ENCODE data around the gene PRDX5. TPM values are rescaled to one million over a fixed set of nuclear protein-coding genes. Genes with fewer than 3 reads are reported as not detected.

PRDX5 gene
- total and polyA plus RNA-seq, 2 donors (not counting 1 experiment from before 2014, with no cell fraction given), result 50.4 to 95.5 TPM

DNA sequence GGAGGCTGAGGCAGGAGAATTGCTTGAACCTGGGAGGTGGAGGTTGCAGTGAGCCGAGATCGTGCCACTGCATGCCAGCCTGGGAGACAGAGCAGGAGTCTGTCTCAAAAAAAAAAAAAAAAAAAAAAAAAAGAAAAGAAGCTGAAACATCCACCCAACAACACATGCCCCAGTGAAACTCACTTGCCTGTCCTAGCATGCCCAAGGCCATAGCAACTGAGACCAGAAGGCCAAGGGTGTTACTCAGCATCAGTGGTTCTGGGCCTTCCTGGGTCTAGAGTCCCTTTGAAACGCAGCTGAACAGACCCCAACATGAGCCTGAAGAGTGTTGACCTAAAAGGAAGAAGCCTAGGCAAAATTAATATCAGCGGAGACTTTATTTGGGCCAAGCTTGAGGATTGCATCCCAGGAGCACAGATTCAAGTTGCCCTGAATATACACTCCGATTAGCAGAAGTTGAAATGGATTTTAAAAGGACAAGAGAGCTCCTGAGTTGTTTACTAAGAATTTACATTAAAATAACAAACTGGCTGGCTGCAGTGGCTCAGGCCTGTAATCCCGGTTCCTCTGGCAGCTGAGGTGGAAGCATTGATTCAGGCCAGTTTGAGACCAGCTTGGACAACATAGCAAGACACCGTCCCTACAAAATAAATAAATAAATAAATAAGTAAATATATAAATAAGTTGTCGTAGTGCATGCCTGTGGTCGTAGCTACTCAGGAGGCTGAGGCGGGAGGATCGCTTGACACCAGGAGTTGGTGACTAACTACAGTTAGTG, 7.0 kb downstream of the PRDX5 start:
- no peaks in the 10 kb centered on the region for H3K27me3 Mint-ChIP-seq
- H3K4me2 ChIP-seq (replicated peaks; ENCODE audit: low read depth, low read length, poor library complexity, severe bottlenecking), result no peak overlapping the region
- no peak for DNase-seq
- H3K4me1 Mint-ChIP-seq, result peaks cover 6% of the 10 kb centered on the region
- CTCF ChIA-PET, result interaction anchor here (0.7 to 3.3 kb wide), 5 partner anchors 21 to 364 kb away, joined by 3 to 12 read pairs (median 3); no protein-coding TSS in a partner anchor
- no peak overlapping the region for H2AFZ ChIP-seq (ENCODE audit: insufficient read depth, low read depth, low read length, poor library complexity, severe bottlenecking)
- POLR2A ChIA-PET, result no interaction called here
- peaks cover 0 to 7% of the 10 kb centered on the region in 2 experiments for H3K36me3 ChIP-seq (replicated peaks in 1 of 2; ENCODE audit: control extremely low read depth in 1 of 2, control insufficient read depth in 1 of 2, extremely low read depth in 1 of 2, insufficient read depth in 2 of 2, low read length in 1 of 2)
- H3K79me2 ChIP-seq (ENCODE audit: control insufficient read depth, insufficient read depth, low read length), result no peaks in the 10 kb centered on the region
- no peaks in the 10 kb centered on the region for H3K9me3 ChIP-seq (ENCODE audit: control extremely low read depth in 1 of 3, control insufficient read depth in 2 of 3, insufficient read depth in 1 of 3, low read length in 2 of 3)
- intact Hi-C loops (cut with micrococcal nuclease), result no loop called here
- no peak for TF ChIP-seq EZH2 (IDR thresholded peaks at IDR 0.05; ENCODE audit: borderline replicate concordance, insufficient read depth, low read depth, low read length, poor library complexity, severe bottlenecking)
- TF ChIP-seq, protein P1, sequence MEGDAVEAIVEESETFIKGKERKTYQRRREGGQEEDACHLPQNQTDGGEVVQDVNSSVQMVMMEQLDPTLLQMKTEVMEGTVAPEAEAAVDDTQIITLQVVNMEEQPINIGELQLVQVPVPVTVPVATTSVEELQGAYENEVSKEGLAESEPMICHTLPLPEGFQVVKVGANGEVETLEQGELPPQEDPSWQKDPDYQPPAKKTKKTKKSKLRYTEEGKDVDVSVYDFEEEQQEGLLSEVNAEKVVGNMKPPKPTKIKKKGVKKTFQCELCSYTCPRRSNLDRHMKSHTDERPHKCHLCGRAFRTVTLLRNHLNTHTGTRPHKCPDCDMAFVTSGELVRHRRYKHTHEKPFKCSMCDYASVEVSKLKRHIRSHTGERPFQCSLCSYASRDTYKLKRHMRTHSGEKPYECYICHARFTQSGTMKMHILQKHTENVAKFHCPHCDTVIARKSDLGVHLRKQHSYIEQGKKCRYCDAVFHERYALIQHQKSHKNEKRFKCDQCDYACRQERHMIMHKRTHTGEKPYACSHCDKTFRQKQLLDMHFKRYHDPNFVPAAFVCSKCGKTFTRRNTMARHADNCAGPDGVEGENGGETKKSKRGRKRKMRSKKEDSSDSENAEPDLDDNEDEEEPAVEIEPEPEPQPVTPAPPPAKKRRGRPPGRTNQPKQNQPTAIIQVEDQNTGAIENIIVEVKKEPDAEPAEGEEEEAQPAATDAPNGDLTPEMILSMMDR (IDR thresholded peaks at IDR 0.05), result no peak
- no peak overlapping the region for H3K9ac ChIP-seq (ENCODE audit: low read length)
- no peak overlapping the region for H3K27ac Mint-ChIP-seq
- no peak overlapping the region for H3K4me3 ChIP-seq (ENCODE audit: control extremely low read depth in 1 of 5, extremely low read depth in 1 of 5, insufficient read depth in 1 of 5, low read depth in 2 of 5, low read length in 4 of 5)
- H4K20me1 ChIP-seq (ENCODE audit: control insufficient read depth, insufficient read depth, low read length, poor library complexity, severe bottlenecking), result no peaks in the 10 kb centered on the region
- no peak overlapping the region for H3K27ac ChIP-seq (ENCODE audit: low read length in 2 of 2)
- 91% methylated on average over 5 of the region's 11 CpGs for WGBS (ENCODE audit: insufficient coverage)
- H3K9me3 Mint-ChIP-seq (ENCODE audit: insufficient read depth), result no peaks in the 10 kb centered on the region
- H3K27me3 ChIP-seq (replicated peaks in 1 of 4; ENCODE audit: control extremely low read depth in 1 of 4, control insufficient read depth in 3 of 4, insufficient read depth in 4 of 4, low read length in 3 of 4), result no peaks in the 10 kb centered on the region
- no peaks in the 10 kb centered on the region for H3K4me1 ChIP-seq (ENCODE audit: control insufficient read depth in 2 of 2, insufficient read depth in 2 of 2, low read length in 2 of 2)
- H3K4me3 Mint-ChIP-seq, result no peak overlapping the region
- ATAC-seq (ENCODE audit: low read depth), result no peak

GRCh38 chr11:64327375-64327774, 9.5 kb downstream of the PRDX5 start:
- no peaks in the 10 kb centered on the region for H3K9me3 ChIP-seq (ENCODE audit: control extremely low read depth in 1 of 3, control insufficient read depth in 2 of 3, insufficient read depth in 1 of 3, low read length in 2 of 3)
- TF ChIP-seq, protein P1 (IDR thresholded peaks at IDR 0.05), result no peak
- no peak for TF ChIP-seq EZH2 (IDR thresholded peaks at IDR 0.05; ENCODE audit: borderline replicate concordance, insufficient read depth, low read depth, low read length, poor library complexity, severe bottlenecking)
- H3K4me3 ChIP-seq (ENCODE audit: control extremely low read depth in 1 of 5, extremely low read depth in 1 of 5, insufficient read depth in 1 of 5, low read depth in 2 of 5, low read length in 4 of 5), result no peak overlapping the region
- peaks cover 11 to 14% of the 10 kb centered on the region in 2 donors for H3K4me1 ChIP-seq (ENCODE audit: control insufficient read depth in 2 of 2, insufficient read depth in 2 of 2, low read length in 2 of 2)
- no peaks in the 10 kb centered on the region for H3K27me3 Mint-ChIP-seq
- H3K4me2 ChIP-seq (replicated peaks; ENCODE audit: low read depth, low read length, poor library complexity, severe bottlenecking), result no peak overlapping the region
- H4K20me1 ChIP-seq (ENCODE audit: control insufficient read depth, insufficient read depth, low read length, poor library complexity, severe bottlenecking), result no peaks in the 10 kb centered on the region
- no peak overlapping the region for H3K27ac ChIP-seq (ENCODE audit: low read length in 2 of 2)
- peaks cover 0 to 4% of the 10 kb centered on the region in 2 experiments for H3K36me3 ChIP-seq (replicated peaks in 1 of 2; ENCODE audit: control extremely low read depth in 1 of 2, control insufficient read depth in 1 of 2, extremely low read depth in 1 of 2, insufficient read depth in 2 of 2, low read length in 1 of 2)
- H3K79me2 ChIP-seq (ENCODE audit: control insufficient read depth, insufficient read depth, low read length), result peaks cover 6% of the 10 kb centered on the region
- no peak for ATAC-seq (ENCODE audit: low read depth)
- no peak overlapping the region for H3K4me3 Mint-ChIP-seq
- POLR2A ChIA-PET, result no interaction called here
- H3K4me1 Mint-ChIP-seq, result peaks cover 11% of the 10 kb centered on the region
- intact Hi-C loops (cut with micrococcal nuclease), result no loop called here
- H3K27me3 ChIP-seq (replicated peaks in 1 of 4; ENCODE audit: control extremely low read depth in 1 of 4, control insufficient read depth in 3 of 4, insufficient read depth in 4 of 4, low read length in 3 of 4), result no peaks in the 10 kb centered on the region
- 100% methylated on average over 2 of the region's 2 CpGs for WGBS (ENCODE audit: insufficient coverage)
- H3K27ac Mint-ChIP-seq, result no peak overlapping the region
- no peak overlapping the region for H2AFZ ChIP-seq (ENCODE audit: insufficient read depth, low read depth, low read length, poor library complexity, severe bottlenecking)
- CTCF ChIA-PET, result interaction anchor here (0.6 to 1.1 kb wide), 3 partner anchors 10 to 28 kb away, joined by 3 to 5 read pairs (median 4); partner anchors contain the start of genes PRDX5 and TRMT112
- DNase-seq, result no peak
- H3K9ac ChIP-seq (ENCODE audit: low read length), result no peak overlapping the region
- no peaks in the 10 kb centered on the region for H3K9me3 Mint-ChIP-seq (ENCODE audit: insufficient read depth)

Data from B cell (primary cell).